GM04503 (cell line): ENCODE results near the gene EIF3B.
"Not testable (repeated sequence)": the region's sequence is repeated elsewhere in the genome, so short reads cannot be mapped to it uniquely, and the experiment has no call there.

Experiments used
- DNase-seq: peaks from one replicate; pipeline ENCODE4 v3.0.0-alpha.2; 2012; ENCODE audit warnings: low read depth

Gene EIF3B

GRCh38 chr7:2376351-2377154 is 21.9 kb downstream of the EIF3B start:
- no peak for DNase-seq

- DNase-seq, result not testable (repeated sequence)
Observed at GRCh38 chr7:2377492-2377891, 22.9 kb downstream of the EIF3B start.

GRCh38 chr7:2378125-2378524 is 23.5 kb downstream of the EIF3B start:
- DNase-seq, result not testable (repeated sequence)

- no peak for DNase-seq
Observed at GRCh38 chr7:2379161-2379560, 24.5 kb downstream of the EIF3B start.

GRCh38 chr7:2379821-2380450 is 25.3 kb downstream of the EIF3B start:
- DNase-seq, result no peak

GRCh38 chr7:2380461-2380860 is 25.8 kb downstream of the EIF3B start:
- no peak for DNase-seq

- no peak for DNase-seq
Observed at GRCh38 chr7:2381227-2381626, 26.6 kb downstream of the EIF3B start.

- no peak for DNase-seq
Observed at GRCh38 chr7:2381881-2382509, 27.4 kb downstream of the EIF3B start.

- DNase-seq, result no peak
Observed at GRCh38 chr7:2383543-2384274, 29.1 kb downstream of the EIF3B start.

- no peak for DNase-seq
Observed at GRCh38 chr7:2384354-2385243, 30.0 kb downstream of the EIF3B start.

GRCh38 chr7:2386122-2386521 is 31.5 kb downstream of the EIF3B start:
- not testable (repeated sequence) for DNase-seq

- no peak for DNase-seq
Observed at GRCh38 chr7:2386964-2387669, 32.5 kb downstream of the EIF3B start.

- DNase-seq, result no peak
Observed at GRCh38 chr7:2387897-2388636, 33.4 kb downstream of the EIF3B start.

- DNase-seq, result no peak
Observed at GRCh38 chr7:2388637-2388954, 34.0 kb downstream of the EIF3B start.

- not testable (repeated sequence) for DNase-seq
Observed at GRCh38 chr7:2390020-2390816, 35.6 kb downstream of the EIF3B start.

GRCh38 chr7:2393706-2394105 is 39.1 kb downstream of the EIF3B start:
- DNase-seq, result no peak

- no peak for DNase-seq
Observed at GRCh38 chr7:2394566-2395082, 40.0 kb downstream of the EIF3B start.

GRCh38 chr7:2398506-2398905 is 43.9 kb downstream of the EIF3B start:
- no peak for DNase-seq
